Measurements from ENCODE around the gene PTCD1. TPM values are rescaled to one million over a fixed set of nuclear protein-coding genes. Genes with fewer than 3 reads are reported as not detected.

PTCD1 gene
- total and polyA plus RNA-seq, 2 of the 8 experiments (the other 6 are each of a cell fraction or from before 2014, with no cell fraction given): 7.5 to 7.6 TPM

- H3K14ac ChIP-seq (ENCODE audit: insufficient read length): no peak overlapping the region
- H3K4me2 ChIP-seq (ENCODE audit: insufficient read depth in 1 of 2, low read depth in 2 of 2, low read length in 2 of 2): peak overlapping the region; percentile 74 to 87
- H2BK12ac ChIP-seq (ENCODE audit: low read depth, low read length): peak overlapping the region; percentile 55; the same call in 1 of the 2 replicates
- H2AK5ac ChIP-seq (ENCODE audit: low read depth, low read length): 0 out of 2 replicates have a peak overlapping the region, but pooled peaks have one; percentile 46
- CTCF ChIA-PET (ENCODE audit: partially characterized antibody): interaction anchor here (0.8 to 1.3 kb wide), 6 partner anchors 9 to 84 kb away, joined by 3 to 8 read pairs (median 3); partner anchors contain the start of gene ARPC1A
- no peak overlapping the region for H4K91ac ChIP-seq (replicated peaks; ENCODE audit: insufficient read length, low read length)
- no peak overlapping the region for H4K8ac ChIP-seq (ENCODE audit: extremely low read depth, insufficient read depth, low read length)
- H2AFZ ChIP-seq (ENCODE audit: low read length): 0 out of 2 replicates have a peak overlapping the region, but pooled peaks have one; percentile 1
- 2% methylated on average over 18 of the region's 18 CpGs; no CpG with 5 or more reads in 1 of the 2 experiments for WGBS, 2 experiments (ENCODE audit: extremely low coverage in 1 of 2, insufficient coverage in 1 of 2, insufficient read length in 1 of 2, insufficient replicate concordance in 2 of 2, low coverage in 1 of 2, low lambda C conversion rate in 2 of 2, missing lambda C conversion rate in 1 of 2)
- no peak overlapping the region for H3K23ac ChIP-seq (ENCODE audit: insufficient read length)
- no peak overlapping the region for H2BK120ac ChIP-seq (replicated peaks; ENCODE audit: low read depth, low read length)
- peaks cover 0 to 5% (median 3%) of the 10 kb centered on the region in 4 experiments; a peak in 2 of 7 replicates for H3K4me1 ChIP-seq (replicated peaks in 1 of 4; ENCODE audit: control insufficient read depth in 3 of 4, insufficient read depth in 4 of 4, low read length in 3 of 4)
- POLR2A ChIA-PET (ENCODE audit: partially characterized antibody): interaction anchor here (0.7 to 8.4 kb wide), 35 partner anchors 9 to 529 kb away, joined by 3 to 150 read pairs (median 6); partner anchors contain the start of genes ARPC1A, ARPC1B, ATP5MF and CPSF4
- peak overlapping the region; percentile 93 to 99 (median 97) for H3K4me3 ChIP-seq (ENCODE audit: extremely low read depth in 1 of 4, insufficient read depth in 2 of 4, low read depth in 3 of 4, low read length in 4 of 4)
- H3K36me3 ChIP-seq (ENCODE audit: control insufficient read depth in 2 of 4, insufficient read depth in 4 of 4, low read length in 3 of 4): peaks cover 10 to 41% (median 25%) of the 10 kb centered on the region in 4 experiments
- no peaks in the 10 kb centered on the region for H3K27me3 ChIP-seq (replicated peaks in 1 of 4; ENCODE audit: control insufficient read depth in 3 of 4, extremely low read depth in 1 of 4, insufficient read depth in 3 of 4, low read length in 3 of 4)
- peak overlapping the region; percentile 60 for H4K5ac ChIP-seq (ENCODE audit: insufficient read length, low read depth, low read length)
- H2BK20ac ChIP-seq (ENCODE audit: low read length): no peak overlapping the region
- peaks cover 13% of the 10 kb centered on the region for H3K23me2 ChIP-seq (ENCODE audit: low read depth, low read length)
- FAIRE-seq: no peak
- peaks cover 20% of the 10 kb centered on the region for H3K79me1 ChIP-seq (ENCODE audit: low read depth, low read length)
- peak overlapping the region; percentile 92 to 99 (median 96) for H3K9ac ChIP-seq (replicated peaks in 1 of 4; ENCODE audit: extremely low read depth in 1 of 4, low read depth in 3 of 4, low read length in 3 of 4)
- peak overlapping the region; percentile 100 for H2BK5ac ChIP-seq (ENCODE audit: low read depth, low read length)
- peaks cover 12 to 17% of the 10 kb centered on the region in 2 experiments for H4K20me1 ChIP-seq (replicated peaks in 1 of 2; ENCODE audit: control insufficient read depth in 1 of 2, insufficient read depth in 2 of 2, low read length in 2 of 2)
- H3K79me2 ChIP-seq (ENCODE audit: control insufficient read depth in 1 of 2, insufficient read depth in 2 of 2, low read length in 2 of 2): peaks cover 34 to 64% of the 10 kb centered on the region in 2 experiments
- H3K27ac ChIP-seq (ENCODE audit: low read depth, low read length): peak overlapping the region; percentile 100
- no peak overlapping the region for H2BK15ac ChIP-seq (ENCODE audit: low read length)
- DNase-seq (ENCODE audit: low read depth in 1 of 2, low spot score in 2 of 2): no peak
- peak overlapping the region; percentile 74; the same call in 1 of the 2 replicates for H3K18ac ChIP-seq (ENCODE audit: extremely low read depth, low read length)
- peak overlapping the region; percentile 24 for H3K56ac ChIP-seq (replicated peaks; ENCODE audit: insufficient read length, low read depth, low read length)
- TF ChIP-seq RFX5 (IDR thresholded peaks at IDR 0.05; ENCODE audit: borderline replicate concordance, low read depth, low read length) (no peak), USF2 (IDR thresholded peaks at IDR 0.05; ENCODE audit: low read length) (no peak), TBP (IDR thresholded peaks at IDR 0.05; ENCODE audit: low read depth, low read length) (no peak)
- no peaks in the 10 kb centered on the region for H3K9me3 ChIP-seq (ENCODE audit: insufficient read depth in 2 of 2, low read depth in 1 of 2, low read length in 1 of 2)
- peak overlapping the region; percentile 46 for H3K4ac ChIP-seq (replicated peaks; ENCODE audit: insufficient read length, low read depth, low read length)
Measured at GRCh38 chr7:99409192-99409572, 29.4 kb downstream of the PTCD1 start.
